Fibroblast of skin of abdomen (primary cell): Measurements from ENCODE around the gene RAPGEF5.

Source experiments
- DNase-seq: peaks from one replicate; pipeline ENCODE4 v3.0.0-alpha.2; 2013

Gene RAPGEF5

DNA sequence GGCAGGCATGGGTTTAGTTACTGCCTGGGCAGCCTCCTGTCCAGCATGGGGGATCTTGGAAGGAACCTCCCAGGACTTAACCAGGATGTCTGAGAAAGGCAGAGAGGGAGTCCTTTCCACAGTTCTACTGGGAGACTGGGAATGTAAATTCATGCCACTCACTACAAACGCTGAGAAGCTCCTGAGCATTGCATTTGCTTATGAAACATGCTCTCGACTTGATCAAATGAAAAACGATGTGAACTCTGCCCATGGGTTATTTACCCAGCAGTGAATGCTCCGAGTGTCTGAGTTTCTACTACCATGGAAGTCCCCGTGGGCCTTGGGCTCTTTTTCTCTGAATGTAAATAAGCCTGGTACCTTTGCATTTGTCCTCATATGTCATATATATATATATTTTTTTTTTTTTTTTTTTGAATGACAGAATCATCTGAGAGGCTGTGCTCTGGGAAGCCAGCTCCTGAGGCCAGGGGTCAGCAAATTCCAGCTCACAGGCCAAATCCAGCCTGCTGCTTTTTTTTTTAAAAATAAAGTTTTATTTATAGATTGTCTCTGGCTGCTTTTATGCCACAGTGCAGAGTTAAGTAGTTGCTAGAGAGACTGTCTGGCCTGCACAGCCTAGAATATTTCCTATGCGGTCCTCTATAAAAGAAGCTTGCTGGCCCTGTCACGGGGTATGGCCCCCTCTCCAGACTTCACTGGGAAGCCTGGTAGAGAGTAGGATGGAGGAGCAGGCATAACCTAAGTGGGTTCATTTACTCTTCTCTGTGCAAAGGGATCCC is 21.4 kb upstream of the RAPGEF5 start:
- DNase-seq = no peak

DNA sequence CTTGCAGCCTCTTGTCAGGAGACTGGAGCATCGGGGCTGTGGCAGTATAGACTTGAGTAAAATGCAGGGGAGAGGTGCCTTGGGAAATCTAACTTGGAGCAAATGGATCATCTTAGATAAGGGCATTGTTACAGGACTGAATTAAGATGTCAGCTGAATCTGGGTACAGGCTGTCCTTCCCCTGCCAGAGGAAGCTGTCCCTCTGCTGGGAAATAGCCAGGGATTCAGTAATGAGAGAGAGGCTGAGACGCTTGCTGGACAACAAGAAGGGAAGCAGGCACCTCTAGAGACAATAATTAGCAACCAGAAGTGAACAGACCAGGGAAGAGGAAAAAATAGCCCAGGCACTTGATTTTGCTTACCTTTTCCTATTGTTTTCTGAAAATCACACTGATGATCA is 20.7 kb upstream of the RAPGEF5 start:
- no peak for DNase-seq

- DNase-seq = no peak
Measured at GRCh38 chr7:22375359-22376048, 18.6 kb upstream of the RAPGEF5 start.

- no peak for DNase-seq
Measured at GRCh38 chr7:22373911-22374310, 17.0 kb upstream of the RAPGEF5 start.

- no peak for DNase-seq
Measured at GRCh38 chr7:22373388-22373787, 16.4 kb upstream of the RAPGEF5 start.

DNA sequence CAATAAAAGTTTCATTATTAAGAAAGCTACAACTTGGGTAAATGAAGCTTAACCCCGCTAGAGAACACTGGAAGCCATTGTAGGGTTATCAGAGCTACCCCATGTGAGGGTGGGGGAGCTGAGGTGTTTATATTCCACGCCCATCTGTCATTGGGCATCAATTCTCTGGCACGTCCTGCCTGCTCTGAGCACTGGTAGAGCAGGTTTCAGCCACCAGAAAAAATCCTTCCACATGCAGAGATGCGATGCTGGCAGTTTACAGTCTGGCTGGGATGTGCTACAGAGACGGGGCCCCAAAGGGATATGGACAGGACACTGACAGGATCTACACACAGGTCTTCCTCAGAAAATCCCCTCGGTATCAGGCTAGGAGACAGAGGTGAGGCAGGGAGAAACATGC is 15.9 kb upstream of the RAPGEF5 start:
- no peak for DNase-seq

- DNase-seq = no peak
Measured at GRCh38 chr7:22371878-22372277, 14.9 kb upstream of the RAPGEF5 start.

- no peak for DNase-seq
Measured at GRCh38 chr7:22364900-22365299, 7.9 kb upstream of the RAPGEF5 start.

GRCh38 chr7:22363756-22364422 is 6.9 kb upstream of the RAPGEF5 start:
- DNase-seq = no peak

- DNase-seq = no peak
Measured at GRCh38 chr7:22361795-22362194, 4.8 kb upstream of the RAPGEF5 start.

- no peak for DNase-seq
Measured at GRCh38 chr7:22361320-22361719, 4.4 kb upstream of the RAPGEF5 start.

GRCh38 chr7:22358820-22359697 is 2.1 kb upstream of the RAPGEF5 start:
- no peak for DNase-seq

DNA sequence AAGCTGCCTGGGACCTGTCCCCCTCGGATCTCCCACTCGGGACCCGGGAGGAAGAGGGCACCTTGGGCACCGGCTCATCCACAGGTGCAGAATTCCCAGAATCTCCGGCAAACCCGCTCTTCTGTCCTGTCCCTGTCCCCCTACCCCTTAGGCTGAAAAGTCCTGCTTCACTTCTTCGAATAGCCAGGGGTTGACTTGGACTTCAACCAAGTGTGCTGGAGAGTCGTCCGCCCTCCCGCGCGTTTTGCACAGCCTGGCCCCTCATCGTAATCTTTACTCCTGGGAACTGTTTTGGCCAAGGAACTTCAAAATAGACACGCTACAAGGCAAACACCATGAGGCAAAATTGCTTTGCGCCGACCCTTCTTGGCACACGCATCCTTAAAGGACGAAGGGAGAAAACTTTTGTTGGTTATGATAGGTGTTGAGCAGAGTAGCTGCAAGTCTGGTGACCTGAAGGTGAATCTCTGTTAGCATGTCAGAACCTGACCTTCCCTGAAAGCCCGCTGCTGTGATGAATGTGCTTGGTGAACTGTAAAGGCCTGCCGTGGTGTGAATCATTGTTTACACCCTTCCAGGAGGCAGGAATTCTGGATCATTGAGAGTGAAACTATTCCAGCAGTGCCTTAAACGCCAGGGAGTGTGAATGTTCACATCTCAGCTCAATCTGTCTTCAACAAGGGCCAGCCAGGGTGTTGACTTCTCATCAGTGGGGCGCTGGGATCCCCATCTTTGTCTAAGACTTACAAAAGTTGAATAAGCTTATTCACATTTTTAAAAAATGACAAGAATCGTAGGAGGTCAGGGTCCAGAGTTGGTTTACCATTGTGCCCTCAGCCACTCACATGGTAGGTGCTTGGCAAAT is 589 bp upstream of the RAPGEF5 start:
- no peak for DNase-seq

GRCh38 chr7:22356010-22356691 is 803 bp downstream of the RAPGEF5 start:
- DNase-seq = no peak

DNA sequence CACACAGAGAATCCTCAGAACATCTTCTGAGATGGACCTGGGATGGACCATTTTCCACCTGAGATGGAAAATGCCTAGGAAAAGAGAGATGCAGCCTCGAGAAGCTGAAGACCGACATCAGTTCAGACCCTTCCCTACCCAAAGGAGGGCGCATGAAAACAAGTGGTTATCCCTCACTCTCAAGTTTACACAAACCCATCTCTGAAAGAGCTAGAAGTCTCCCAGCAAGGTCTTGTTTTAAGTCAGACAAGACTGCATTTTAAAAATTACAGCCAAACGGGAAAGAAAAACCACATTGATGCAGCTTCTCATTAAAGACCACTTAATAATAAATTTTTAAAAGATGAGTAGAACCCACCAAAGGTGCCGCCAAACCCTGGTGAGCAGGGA is 1.3 kb downstream of the RAPGEF5 start:
- DNase-seq = no peak

DNA sequence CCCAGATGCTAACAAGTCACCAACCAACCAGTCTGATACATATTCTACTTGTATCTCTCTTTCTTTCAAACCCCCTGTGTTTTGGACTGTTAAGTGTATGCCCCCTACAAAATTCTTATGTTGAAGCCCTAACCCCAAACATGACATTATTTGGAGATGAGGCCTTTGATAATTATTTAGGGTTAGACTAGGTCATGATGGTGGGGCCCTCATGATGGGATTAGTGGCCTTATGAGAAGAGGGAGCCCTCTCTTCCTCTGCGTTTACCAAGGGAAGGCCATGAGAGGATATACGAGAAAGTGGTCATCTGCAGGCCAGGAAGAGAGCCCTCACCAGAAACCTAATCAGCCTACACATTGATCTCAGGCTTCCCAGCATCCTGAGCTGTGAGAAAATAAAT is 2.5 kb downstream of the RAPGEF5 start:
- DNase-seq = no peak

GRCh38 chr7:22352887-22353286 is 4.1 kb downstream of the RAPGEF5 start:
- no peak for DNase-seq

- no peak for DNase-seq
Measured at GRCh38 chr7:22351878-22352277, 5.1 kb downstream of the RAPGEF5 start.

DNA sequence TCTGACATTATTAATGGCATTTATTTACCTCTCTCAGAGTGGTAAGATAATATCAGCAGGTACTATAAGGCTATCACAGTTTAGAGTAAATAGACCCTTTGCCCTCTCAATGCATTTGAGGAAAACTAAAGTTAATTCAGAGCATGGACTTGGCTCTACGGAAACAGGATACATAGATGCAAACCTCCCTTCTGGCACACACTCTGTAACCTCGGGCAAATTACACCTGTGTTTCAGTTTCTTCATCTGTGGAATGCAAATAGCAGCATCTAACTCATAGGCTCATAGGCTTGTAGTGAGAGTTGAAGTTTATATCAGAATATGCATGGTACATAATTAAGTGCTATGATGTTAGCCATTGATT is 5.6 kb downstream of the RAPGEF5 start:
- DNase-seq = no peak

DNA sequence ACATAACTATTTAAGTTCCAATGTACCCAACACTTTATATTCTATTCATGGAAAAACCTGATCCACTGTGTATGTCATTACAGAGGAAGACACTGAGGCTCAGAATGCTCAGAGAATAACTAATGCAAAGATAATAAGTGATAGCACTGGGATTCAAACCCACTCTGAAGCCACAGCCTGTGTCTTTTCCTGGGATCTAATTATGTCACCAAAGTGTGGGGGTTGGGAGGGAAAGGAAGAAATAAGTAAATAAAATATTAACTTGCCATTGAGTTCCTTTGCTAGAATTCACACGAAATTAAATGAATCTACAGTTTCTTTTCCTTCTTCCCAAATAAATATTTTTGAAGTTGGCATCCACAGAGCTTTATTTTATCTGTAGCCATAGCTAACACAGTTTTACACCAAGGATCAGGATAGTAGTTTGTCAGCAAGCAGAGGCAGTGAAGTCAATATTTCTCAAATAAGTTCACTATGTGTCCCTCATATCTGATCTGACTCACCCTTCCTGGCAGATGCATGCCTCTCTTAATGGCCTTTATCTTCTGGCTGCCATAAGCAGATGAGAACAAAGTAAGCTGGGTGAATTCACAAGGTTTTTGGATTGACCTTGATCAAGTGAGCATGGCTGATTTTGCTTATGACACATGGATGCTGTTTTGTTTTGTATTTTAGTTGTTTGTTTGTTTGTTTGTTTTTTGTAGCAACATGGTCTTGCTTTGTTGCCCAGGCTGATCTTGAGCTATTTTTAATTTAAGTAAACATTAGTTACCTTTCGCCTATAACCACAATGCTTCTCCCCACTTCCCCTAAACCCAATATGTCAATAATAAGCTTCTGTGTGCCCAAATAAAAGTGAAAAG is 6.3 kb downstream of the RAPGEF5 start:
- no peak for DNase-seq
